NCI-H2196 treated with DMSO at 0.1 percent for 48 hours (cell line): ENCODE measurements around the gene CASK.
"Not testable (repeated sequence)": the region's sequence is repeated elsewhere in the genome, so short reads cannot be mapped to it uniquely, and the experiment has no call there.

ENCODE experiments used
- DNase-seq: peaks from one replicate; lab custom pipeline; 2025; ENCODE audit not compliant: unreplicated experiment; lab: John Stamatoyannopoulos, UW

Gene CASK

GRCh38 chrX:41695426-41695825, 227.9 kb downstream of the CASK start:
- DNase-seq, result no peak

GRCh38 chrX:41693024-41693423, 230.3 kb downstream of the CASK start:
- no peak for DNase-seq

- no peak for DNase-seq
Observed at GRCh38 chrX:41692162-41692749, 231.1 kb downstream of the CASK start.

- DNase-seq, result no peak
Observed at GRCh38 chrX:41689711-41690110, 233.6 kb downstream of the CASK start.

GRCh38 chrX:41688835-41689234, 234.5 kb downstream of the CASK start, which contains the start of gene GPR34:
Gene GPR34 (plus strand): TSS chrX:41688973. CDS start chrX:41695634, 6,661 bp downstream.
- DNase-seq, result no peak

- no peak for DNase-seq
Observed at GRCh38 chrX:41688156-41688555, 235.2 kb downstream of the CASK start.

- no peak for DNase-seq
Observed at GRCh38 chrX:41686788-41687187, 236.6 kb downstream of the CASK start.

GRCh38 chrX:41684940-41685339, 238.4 kb downstream of the CASK start:
- DNase-seq, result no peak

GRCh38 chrX:41684138-41684537, 239.2 kb downstream of the CASK start:
- DNase-seq, result no peak

- no peak for DNase-seq
Observed at GRCh38 chrX:41677183-41678060, 245.9 kb downstream of the CASK start.

GRCh38 chrX:41676361-41676760, 247.0 kb downstream of the CASK start:
- DNase-seq, result not testable (repeated sequence)

- DNase-seq, result no peak
Observed at GRCh38 chrX:41672643-41673042, 250.7 kb downstream of the CASK start.

GRCh38 chrX:41671082-41671481, 252.3 kb downstream of the CASK start:
- no peak for DNase-seq

GRCh38 chrX:41670112-41670511, 253.2 kb downstream of the CASK start:
- no peak for DNase-seq

- no peak for DNase-seq
Observed at GRCh38 chrX:41667631-41668030, 255.7 kb downstream of the CASK start.

- no peak for DNase-seq
Observed at GRCh38 chrX:41666251-41666650, 257.1 kb downstream of the CASK start.

GRCh38 chrX:41665686-41666085, 257.7 kb downstream of the CASK start:
- no peak for DNase-seq

- DNase-seq, result no peak
Observed at GRCh38 chrX:41664908-41665307, 258.4 kb downstream of the CASK start.

- DNase-seq, result no peak
Observed at GRCh38 chrX:41664375-41664901, 258.9 kb downstream of the CASK start.

GRCh38 chrX:41661366-41662095, 261.8 kb downstream of the CASK start:
- no peak for DNase-seq

- DNase-seq, result no peak
Observed at GRCh38 chrX:41655631-41656030, 267.7 kb downstream of the CASK start.

- DNase-seq, result no peak
Observed at GRCh38 chrX:41655101-41655500, 268.3 kb downstream of the CASK start.
